WTC11 (cell line): ENCODE measurements around the gene CDH2. TPM values are rescaled to one million over a fixed set of nuclear protein-coding genes. Genes with fewer than 3 reads are reported as not detected.

Experiments used
- ATAC-seq: fragments of 200-7000 bp; cut with Tn5 transposase; 2 replicates; pipeline ENCODE4 v1.10.0; 2021; ENCODE audit warnings: mild to moderate bottlenecking, moderate library complexity
- CTCF ChIA-PET: fragments of 300-600 bp; sonication (Branson Sonifier 250); formaldehyde crosslinking; loops from one replicate; lab custom pipeline; 2021; ENCODE audit warnings: antibody characterized with exemption; lab: Charles Lee
- POLR2A ChIA-PET: fragments of 350-600 bp; sonication (Branson Sonifier 250); formaldehyde crosslinking; loops from one replicate; lab custom pipeline; 2021; ENCODE audit warnings: antibody characterized with exemption; lab: Charles Lee
- DNase-seq: peaks from one replicate; pipeline ENCODE4 v3.0.0; 2021; ENCODE audit warnings: low spot score
- H3K27ac Mint-ChIP-seq: 2 replicates; pipeline ENCODE4 v1.8.0; 2021; ENCODE audit warnings: mixed read lengths
- H3K27me3 Mint-ChIP-seq: 2 replicates; pipeline ENCODE4 v1.8.0; 2021; ENCODE audit warnings: low read depth, mild to moderate bottlenecking, moderate library complexity, mixed read lengths
- H3K36me3 Mint-ChIP-seq: 2 replicates; pipeline ENCODE4 v1.8.0; 2021; ENCODE audit warnings: mixed read lengths
- H3K4me1 Mint-ChIP-seq: 2 replicates; pipeline ENCODE4 v1.8.0; 2022; ENCODE audit warnings: mixed read lengths
- H3K4me3 Mint-ChIP-seq: 2 replicates; pipeline ENCODE4 v1.8.0; 2021; ENCODE audit warnings: mild to moderate bottlenecking, moderate library complexity, mixed read lengths
- H3K9me3 Mint-ChIP-seq: 2 replicates; pipeline ENCODE4 v1.8.0; 2021; ENCODE audit warnings: mixed read lengths
- ATF6 ChIP-seq: sonication (generic); formaldehyde crosslinking; IDR thresholded peaks from 2 replicates; pipeline ENCODE4 v1.8.1; 2023; ENCODE audit warnings: mild to moderate bottlenecking, missing genetic modification reagents
- GABPB1 ChIP-seq: sonication (generic); formaldehyde crosslinking; IDR thresholded peaks from 2 replicates; pipeline ENCODE4 v1.8.1; 2023; ENCODE audit warnings: mild to moderate bottlenecking, missing genetic modification reagents
- JUN ChIP-seq: sonication (generic); formaldehyde crosslinking; IDR thresholded peaks from 2 replicates; pipeline ENCODE4 v1.8.0; 2023; ENCODE audit warnings: mild to moderate bottlenecking, missing genetic modification reagents
- MLX ChIP-seq: sonication (generic); formaldehyde crosslinking; IDR thresholded peaks from 2 replicates; pipeline ENCODE4 v1.8.1; 2023; ENCODE audit warnings: mild to moderate bottlenecking, missing genetic modification reagents, moderate library complexity
- NFE2L1 ChIP-seq: sonication (generic); formaldehyde crosslinking; IDR thresholded peaks from 2 replicates; pipeline ENCODE4 v1.8.1; 2023; ENCODE audit warnings: missing genetic modification reagents
- RORB ChIP-seq: fragments of 250-450 bp; sonication (Bioruptor Pico); IDR thresholded peaks from 2 replicates; pipeline ENCODE4 v1.9.0; 2021; ENCODE audit warnings: mild to moderate bottlenecking
- SOX15 ChIP-seq: fragments of 250-450 bp; sonication (Bioruptor Pico); IDR thresholded peaks from 2 replicates; pipeline ENCODE4 v1.9.0; 2021; ENCODE audit warnings: mild to moderate bottlenecking
- ZNF416 ChIP-seq: fragments of 250-450 bp; sonication (Bioruptor Pico); IDR thresholded peaks from 2 replicates; pipeline ENCODE4 v1.9.0; 2021; ENCODE audit warnings: mild to moderate bottlenecking, inconsistent platforms
- ZNF423 ChIP-seq: fragments of 250-450 bp; sonication (Bioruptor Pico); IDR thresholded peaks from 2 replicates; pipeline ENCODE4 v2.1.2; 2022; ENCODE audit warnings: mild to moderate bottlenecking, moderate library complexity
- ZNF512 ChIP-seq: sonication (generic); formaldehyde crosslinking; IDR thresholded peaks from 2 replicates; pipeline ENCODE4 v1.8.1; 2022; ENCODE audit warnings: missing genetic modification reagents, borderline replicate concordance
- ZNF671 ChIP-seq: fragments of 250-450 bp; sonication (Bioruptor Pico); IDR thresholded peaks from 2 replicates; pipeline ENCODE4 v1.8.0; 2021; ENCODE audit warnings: mild to moderate bottlenecking
- total RNA-seq: library from RNA; stranded (reverse); gene quantifications from 3 replicates; pipeline ENCODE4 v1.2.3, GENCODE V29; 2021
- TF ChIP-seq, protein P1 (sequence below): sonication (generic); formaldehyde crosslinking; IDR thresholded peaks from 2 replicates; pipeline ENCODE4 v1.8.0; 2023; ENCODE audit warnings: mild to moderate bottlenecking, missing genetic modification reagents
- TF ChIP-seq, protein P2 (sequence below): fragments of 200-600 bp; IDR thresholded peaks from 2 replicates; pipeline ENCODE4 v1.8.0; 2022; ENCODE audit warnings: antibody characterized with exemption
- TF ChIP-seq, protein P3 (sequence below): sonication (generic); formaldehyde crosslinking; IDR thresholded peaks from 2 replicates; pipeline ENCODE4 v1.8.0; 2023; ENCODE audit warnings: missing genetic modification reagents, mild to moderate bottlenecking, borderline replicate concordance

CDH2 gene
- total RNA-seq, 1 experiment from 2014 or later = 17.3 TPM

DNA sequence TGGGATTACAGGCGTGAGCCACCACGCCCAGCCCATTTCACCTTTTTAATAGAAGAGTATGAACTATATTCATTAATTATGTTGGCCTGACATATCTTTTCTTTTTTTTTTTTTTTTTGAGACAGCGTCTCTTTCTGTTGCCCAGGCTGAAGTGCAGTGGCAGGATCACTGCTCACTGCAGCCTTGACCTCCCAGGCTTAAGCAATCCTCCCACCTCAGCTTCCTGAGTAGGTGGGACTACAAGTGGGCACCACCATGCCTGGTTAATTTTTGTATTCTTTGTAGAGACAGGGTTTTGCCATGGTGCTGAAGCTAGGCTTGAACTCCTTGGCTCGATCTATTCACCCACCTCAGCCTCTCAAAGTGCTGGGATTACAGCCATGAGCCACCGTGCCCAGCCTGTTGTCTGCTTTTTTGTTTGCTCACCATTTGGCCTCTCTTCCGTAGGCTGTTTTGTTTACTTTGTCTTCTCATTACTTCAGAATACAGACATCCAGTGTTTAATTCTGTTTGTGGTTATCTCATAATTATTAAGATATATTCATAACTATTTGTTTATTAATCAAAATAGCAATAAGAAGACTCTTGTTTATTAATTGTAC lies 16.3 kb upstream of the CDH2 start (continued):
- TF ChIP-seq, protein P1, sequence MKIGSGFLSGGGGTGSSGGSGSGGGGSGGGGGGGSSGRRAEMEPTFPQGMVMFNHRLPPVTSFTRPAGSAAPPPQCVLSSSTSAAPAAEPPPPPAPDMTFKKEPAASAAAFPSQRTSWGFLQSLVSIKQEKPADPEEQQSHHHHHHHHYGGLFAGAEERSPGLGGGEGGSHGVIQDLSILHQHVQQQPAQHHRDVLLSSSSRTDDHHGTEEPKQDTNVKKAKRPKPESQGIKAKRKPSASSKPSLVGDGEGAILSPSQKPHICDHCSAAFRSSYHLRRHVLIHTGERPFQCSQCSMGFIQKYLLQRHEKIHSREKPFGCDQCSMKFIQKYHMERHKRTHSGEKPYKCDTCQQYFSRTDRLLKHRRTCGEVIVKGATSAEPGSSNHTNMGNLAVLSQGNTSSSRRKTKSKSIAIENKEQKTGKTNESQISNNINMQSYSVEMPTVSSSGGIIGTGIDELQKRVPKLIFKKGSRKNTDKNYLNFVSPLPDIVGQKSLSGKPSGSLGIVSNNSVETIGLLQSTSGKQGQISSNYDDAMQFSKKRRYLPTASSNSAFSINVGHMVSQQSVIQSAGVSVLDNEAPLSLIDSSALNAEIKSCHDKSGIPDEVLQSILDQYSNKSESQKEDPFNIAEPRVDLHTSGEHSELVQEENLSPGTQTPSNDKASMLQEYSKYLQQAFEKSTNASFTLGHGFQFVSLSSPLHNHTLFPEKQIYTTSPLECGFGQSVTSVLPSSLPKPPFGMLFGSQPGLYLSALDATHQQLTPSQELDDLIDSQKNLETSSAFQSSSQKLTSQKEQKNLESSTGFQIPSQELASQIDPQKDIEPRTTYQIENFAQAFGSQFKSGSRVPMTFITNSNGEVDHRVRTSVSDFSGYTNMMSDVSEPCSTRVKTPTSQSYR = no peak

DNA sequence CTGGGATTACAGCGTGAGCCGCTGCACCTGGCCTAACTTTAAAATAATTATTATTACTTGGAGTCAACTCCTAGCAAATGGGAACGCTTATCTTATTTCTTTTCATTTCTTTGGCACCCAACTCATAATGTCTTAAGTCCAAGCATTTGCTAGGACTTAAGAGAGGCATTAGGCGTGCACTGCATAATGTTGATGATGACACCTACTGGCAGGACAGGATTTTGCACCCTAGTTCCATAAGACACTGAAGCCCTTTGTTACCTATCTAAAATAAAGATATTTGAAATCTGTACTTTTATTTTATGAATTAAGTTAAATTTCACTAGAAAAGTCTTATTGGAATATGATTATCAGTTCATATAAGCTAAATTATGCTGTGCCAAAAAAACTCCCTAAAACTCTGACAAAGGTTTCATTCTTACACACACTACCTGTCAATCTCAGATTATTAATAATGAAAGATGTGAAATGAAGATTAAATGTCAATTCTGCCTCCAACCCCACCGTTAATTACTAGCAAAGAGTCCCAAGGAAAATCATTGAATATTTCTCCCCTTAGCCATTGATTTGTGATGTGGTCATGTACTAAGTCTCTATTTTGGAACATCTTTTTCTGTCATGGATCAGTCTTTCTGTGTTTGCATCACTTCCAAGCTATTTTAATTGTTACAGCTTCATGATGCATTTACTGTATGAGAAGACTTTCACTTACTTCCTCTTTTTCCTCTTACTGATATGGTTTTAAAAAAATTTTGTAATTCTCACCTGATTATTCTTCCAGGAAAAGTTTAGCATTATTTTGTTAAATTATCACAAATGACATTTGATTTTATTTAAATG lies 12.7 kb upstream of the CDH2 start:
- Mint-ChIP-seq H3K36me3 (no peaks in the 10 kb centered on the region), H3K4me1 (0 out of 2 replicates have a peak, but pooled peaks cover 6% of the 10 kb centered on the region), H3K27ac (no peak overlapping the region), H3K9me3 (peaks cover 5% of the 10 kb centered on the region; the same call in 1 of the 2 replicates), H3K27me3 (no peaks in the 10 kb centered on the region), H3K4me3 (no peak overlapping the region)
- ChIA-PET POLR2A (no interaction called here), CTCF (no interaction called here)
- peak; percentile 84 for ATAC-seq
- peak; percentile 61 for DNase-seq
- TF ChIP-seq ZNF512 = no peak
- TF ChIP-seq, protein P2, sequence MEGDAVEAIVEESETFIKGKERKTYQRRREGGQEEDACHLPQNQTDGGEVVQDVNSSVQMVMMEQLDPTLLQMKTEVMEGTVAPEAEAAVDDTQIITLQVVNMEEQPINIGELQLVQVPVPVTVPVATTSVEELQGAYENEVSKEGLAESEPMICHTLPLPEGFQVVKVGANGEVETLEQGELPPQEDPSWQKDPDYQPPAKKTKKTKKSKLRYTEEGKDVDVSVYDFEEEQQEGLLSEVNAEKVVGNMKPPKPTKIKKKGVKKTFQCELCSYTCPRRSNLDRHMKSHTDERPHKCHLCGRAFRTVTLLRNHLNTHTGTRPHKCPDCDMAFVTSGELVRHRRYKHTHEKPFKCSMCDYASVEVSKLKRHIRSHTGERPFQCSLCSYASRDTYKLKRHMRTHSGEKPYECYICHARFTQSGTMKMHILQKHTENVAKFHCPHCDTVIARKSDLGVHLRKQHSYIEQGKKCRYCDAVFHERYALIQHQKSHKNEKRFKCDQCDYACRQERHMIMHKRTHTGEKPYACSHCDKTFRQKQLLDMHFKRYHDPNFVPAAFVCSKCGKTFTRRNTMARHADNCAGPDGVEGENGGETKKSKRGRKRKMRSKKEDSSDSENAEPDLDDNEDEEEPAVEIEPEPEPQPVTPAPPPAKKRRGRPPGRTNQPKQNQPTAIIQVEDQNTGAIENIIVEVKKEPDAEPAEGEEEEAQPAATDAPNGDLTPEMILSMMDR = peak; percentile 49

DNA sequence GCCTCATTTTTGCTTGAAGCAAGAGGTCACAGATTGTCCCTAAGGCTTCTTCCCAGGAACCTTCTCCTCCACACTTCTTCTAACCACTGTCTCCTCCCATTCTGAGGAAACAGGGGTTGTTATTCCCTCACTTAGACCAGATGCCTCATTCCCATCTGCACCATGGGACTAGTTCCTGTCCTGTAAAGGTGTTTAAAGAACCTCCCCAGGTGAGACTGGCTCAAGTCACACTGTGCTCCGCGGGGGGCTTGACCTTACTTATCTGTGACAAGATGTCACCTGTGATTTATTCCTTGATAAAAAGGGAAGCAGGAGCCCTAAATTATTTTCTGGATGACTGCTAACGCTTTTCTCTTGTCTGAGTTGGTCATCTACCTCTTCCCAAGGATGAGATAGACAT lies 8.2 kb upstream of the CDH2 start:
- DNase-seq = no peak
- Mint-ChIP-seq H3K4me3 (no peak overlapping the region), H3K9me3 (peaks cover 5% of the 10 kb centered on the region; the same call in 1 of the 2 replicates)
- ATAC-seq = no peak
- no peak for TF ChIP-seq RORB (CRISPR knock-in tag)
- 0 out of 2 replicates have a peak, but pooled peaks have one; percentile 13 for TF ChIP-seq ZNF423 (CRISPR knock-in tag)
- TF ChIP-seq, all 79 proteins: peak for 1
- no peak overlapping the region for H3K27ac Mint-ChIP-seq
- no peaks in the 10 kb centered on the region for H3K36me3 Mint-ChIP-seq
- CTCF ChIA-PET = no interaction called here
- no peaks in the 10 kb centered on the region; the same call in none of the 2 replicates for H3K27me3 Mint-ChIP-seq
- peaks cover 30% of the 10 kb centered on the region for H3K4me1 Mint-ChIP-seq
- POLR2A ChIA-PET = no interaction called here

GRCh38 chr18:28183418-28184078 lies 6.6 kb upstream of the CDH2 start:
- H3K27ac Mint-ChIP-seq = no peak overlapping the region
- TF ChIP-seq, protein P3, sequence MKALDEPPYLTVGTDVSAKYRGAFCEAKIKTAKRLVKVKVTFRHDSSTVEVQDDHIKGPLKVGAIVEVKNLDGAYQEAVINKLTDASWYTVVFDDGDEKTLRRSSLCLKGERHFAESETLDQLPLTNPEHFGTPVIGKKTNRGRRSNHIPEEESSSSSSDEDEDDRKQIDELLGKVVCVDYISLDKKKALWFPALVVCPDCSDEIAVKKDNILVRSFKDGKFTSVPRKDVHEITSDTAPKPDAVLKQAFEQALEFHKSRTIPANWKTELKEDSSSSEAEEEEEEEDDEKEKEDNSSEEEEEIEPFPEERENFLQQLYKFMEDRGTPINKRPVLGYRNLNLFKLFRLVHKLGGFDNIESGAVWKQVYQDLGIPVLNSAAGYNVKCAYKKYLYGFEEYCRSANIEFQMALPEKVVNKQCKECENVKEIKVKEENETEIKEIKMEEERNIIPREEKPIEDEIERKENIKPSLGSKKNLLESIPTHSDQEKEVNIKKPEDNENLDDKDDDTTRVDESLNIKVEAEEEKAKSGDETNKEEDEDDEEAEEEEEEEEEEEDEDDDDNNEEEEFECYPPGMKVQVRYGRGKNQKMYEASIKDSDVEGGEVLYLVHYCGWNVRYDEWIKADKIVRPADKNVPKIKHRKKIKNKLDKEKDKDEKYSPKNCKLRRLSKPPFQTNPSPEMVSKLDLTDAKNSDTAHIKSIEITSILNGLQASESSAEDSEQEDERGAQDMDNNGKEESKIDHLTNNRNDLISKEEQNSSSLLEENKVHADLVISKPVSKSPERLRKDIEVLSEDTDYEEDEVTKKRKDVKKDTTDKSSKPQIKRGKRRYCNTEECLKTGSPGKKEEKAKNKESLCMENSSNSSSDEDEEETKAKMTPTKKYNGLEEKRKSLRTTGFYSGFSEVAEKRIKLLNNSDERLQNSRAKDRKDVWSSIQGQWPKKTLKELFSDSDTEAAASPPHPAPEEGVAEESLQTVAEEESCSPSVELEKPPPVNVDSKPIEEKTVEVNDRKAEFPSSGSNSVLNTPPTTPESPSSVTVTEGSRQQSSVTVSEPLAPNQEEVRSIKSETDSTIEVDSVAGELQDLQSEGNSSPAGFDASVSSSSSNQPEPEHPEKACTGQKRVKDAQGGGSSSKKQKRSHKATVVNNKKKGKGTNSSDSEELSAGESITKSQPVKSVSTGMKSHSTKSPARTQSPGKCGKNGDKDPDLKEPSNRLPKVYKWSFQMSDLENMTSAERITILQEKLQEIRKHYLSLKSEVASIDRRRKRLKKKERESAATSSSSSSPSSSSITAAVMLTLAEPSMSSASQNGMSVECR (CRISPR knock-in tag) = no peak
- TF ChIP-seq SOX15 (no peak), NFE2L1 (CRISPR knock-in tag) (no peak), JUN (CRISPR knock-in tag) (no peak), GABPB1 (CRISPR knock-in tag) (no peak), ZNF671 (no peak), ATF6 (CRISPR knock-in tag) (no peak), ZNF416 (CRISPR knock-in tag) (no peak), MLX (CRISPR knock-in tag) (no peak)

More at GRCh38 chr18:28183418-28184078, 6.6 kb upstream of the CDH2 start:
- H3K27me3 Mint-ChIP-seq = peaks cover 8% of the 10 kb centered on the region
- ChIA-PET POLR2A (no interaction called here), CTCF (no interaction called here)
- no peak overlapping the region for H3K4me3 Mint-ChIP-seq
- DNase-seq (no peak), ATAC-seq (no peak)
- peaks cover 44% of the 10 kb centered on the region for H3K4me1 Mint-ChIP-seq
- no peaks in the 10 kb centered on the region for H3K36me3 Mint-ChIP-seq
- no peaks in the 10 kb centered on the region for H3K9me3 Mint-ChIP-seq
